ENCODE measurements around the gene CALCOCO1. TPM values are rescaled to one million over a fixed set of nuclear protein-coding genes. Genes with fewer than 3 reads are reported as not detected.

CALCOCO1 gene
- total and polyA plus RNA-seq, 9 of the 15 experiments (the other 6 are each of a cell fraction or from before 2014, with no cell fraction given), result 1.9 to 31.8 (median 11.0) TPM

GRCh38 chr12:53746592-53747092 is 19.4 kb upstream of the CALCOCO1 start (continued):
- TF ChIP-seq E2F8 (IDR thresholded peaks at IDR 0.05; ENCODE audit: low read depth, partially characterized antibody), result no peak
- TF ChIP-seq HDAC3 (IDR thresholded peaks at IDR 0.05; ENCODE audit: borderline replicate concordance, partially characterized antibody), result no peak
- no peak for TF ChIP-seq RBM39 (optimal IDR thresholded peaks at IDR 0.05; ENCODE audit: low read depth, low read length)
- no peak for TF ChIP-seq ZFP1 (CRISPR knock-in tag; IDR thresholded peaks at IDR 0.05)
- no peak for TF ChIP-seq ZNF277 (CRISPR knock-in tag; IDR thresholded peaks at IDR 0.05; ENCODE audit: borderline replicate concordance)
- TF ChIP-seq SMARCA4 (IDR thresholded peaks at IDR 0.05), result peak; percentile 54; the same call in 1 of the 2 replicates
- TF ChIP-seq, protein P1, sequence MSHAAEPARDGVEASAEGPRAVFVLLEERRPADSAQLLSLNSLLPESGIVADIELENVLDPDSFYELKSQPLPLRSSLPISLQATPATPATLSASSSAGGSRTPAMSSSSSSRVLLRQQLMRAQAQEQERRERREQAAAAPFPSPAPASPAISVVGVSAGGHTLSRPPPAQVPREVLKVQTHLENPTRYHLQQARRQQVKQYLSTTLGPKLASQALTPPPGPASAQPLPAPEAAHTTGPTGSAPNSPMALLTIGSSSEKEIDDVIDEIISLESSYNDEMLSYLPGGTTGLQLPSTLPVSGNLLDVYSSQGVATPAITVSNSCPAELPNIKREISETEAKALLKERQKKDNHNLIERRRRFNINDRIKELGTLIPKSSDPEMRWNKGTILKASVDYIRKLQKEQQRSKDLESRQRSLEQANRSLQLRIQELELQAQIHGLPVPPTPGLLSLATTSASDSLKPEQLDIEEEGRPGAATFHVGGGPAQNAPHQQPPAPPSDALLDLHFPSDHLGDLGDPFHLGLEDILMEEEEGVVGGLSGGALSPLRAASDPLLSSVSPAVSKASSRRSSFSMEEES (CRISPR knock-in tag; IDR thresholded peaks at IDR 0.05), result no peak
- TF ChIP-seq ZNF766 (CRISPR knock-in tag; conservative IDR thresholded peaks at IDR 0.05), result no peak
- TF ChIP-seq, protein P2, sequence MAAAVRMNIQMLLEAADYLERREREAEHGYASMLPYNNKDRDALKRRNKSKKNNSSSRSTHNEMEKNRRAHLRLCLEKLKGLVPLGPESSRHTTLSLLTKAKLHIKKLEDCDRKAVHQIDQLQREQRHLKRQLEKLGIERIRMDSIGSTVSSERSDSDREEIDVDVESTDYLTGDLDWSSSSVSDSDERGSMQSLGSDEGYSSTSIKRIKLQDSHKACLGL (CRISPR knock-in tag; IDR thresholded peaks at IDR 0.05; ENCODE audit: borderline replicate concordance, poor library complexity, severe bottlenecking), result no peak
- no peak for TF ChIP-seq ZNF318 (IDR thresholded peaks at IDR 0.05; ENCODE audit: borderline replicate concordance in 1 of 2, low read depth in 1 of 2)
